ENCODE measurements around the gene EPS15.
"Not testable (repeated sequence)": the region's sequence is repeated elsewhere in the genome, so short reads cannot be mapped to it uniquely, and the experiment has no call there.

EPS15 gene

GRCh38 chr1:51443555-51443954 is 75.5 kb downstream of the EPS15 start:
- DNase-seq (ENCODE audit: low spot score): no peak
- no peak for TF ChIP-seq CTCF (IDR thresholded peaks at IDR 0.05; ENCODE audit: extremely low read depth, missing control alignments)

- DNase-seq (ENCODE audit: low spot score): no peak
- TF ChIP-seq CTCF (IDR thresholded peaks at IDR 0.05; ENCODE audit: extremely low read depth, missing control alignments): no peak
Observed at GRCh38 chr1:51442616-51443015, 76.5 kb downstream of the EPS15 start.

- DNase-seq (ENCODE audit: low spot score): no peak
- TF ChIP-seq CTCF (IDR thresholded peaks at IDR 0.05; ENCODE audit: extremely low read depth, missing control alignments): no peak
Observed at GRCh38 chr1:51442198-51442597, 76.9 kb downstream of the EPS15 start.

GRCh38 chr1:51439895-51440294 is 79.2 kb downstream of the EPS15 start:
- no peak for TF ChIP-seq CTCF (IDR thresholded peaks at IDR 0.05; ENCODE audit: extremely low read depth, missing control alignments)
- no peak for DNase-seq (ENCODE audit: low spot score)

- TF ChIP-seq CTCF (IDR thresholded peaks at IDR 0.05; ENCODE audit: extremely low read depth, missing control alignments): no peak
- peak; percentile 7 for DNase-seq (ENCODE audit: low spot score)
Observed at GRCh38 chr1:51439053-51439452, 80.0 kb downstream of the EPS15 start.

- DNase-seq (ENCODE audit: low spot score): not testable (repeated sequence)
Observed at GRCh38 chr1:51437391-51437790, 81.7 kb downstream of the EPS15 start.

GRCh38 chr1:51435878-51436277 is 83.2 kb downstream of the EPS15 start:
- DNase-seq (ENCODE audit: low spot score): no peak
- TF ChIP-seq CTCF (IDR thresholded peaks at IDR 0.05; ENCODE audit: extremely low read depth, missing control alignments): no peak

GRCh38 chr1:51433972-51434510 is 85.0 kb downstream of the EPS15 start:
- no peak for DNase-seq (ENCODE audit: low spot score)
- TF ChIP-seq CTCF (IDR thresholded peaks at IDR 0.05; ENCODE audit: extremely low read depth, missing control alignments): no peak

All from GM20000 (cell line).